GM21717 (cell line): ENCODE data around the gene MRPL11.

Experiments used
- ATAC-seq: cut with Tn5 transposase; IDR thresholded peaks from one replicate; pipeline ENCODE4 v1.9.1; 2021; ENCODE audit warnings: mild to moderate bottlenecking, moderate library complexity; ENCODE audit not compliant: unreplicated experiment

Gene MRPL11

DNA sequence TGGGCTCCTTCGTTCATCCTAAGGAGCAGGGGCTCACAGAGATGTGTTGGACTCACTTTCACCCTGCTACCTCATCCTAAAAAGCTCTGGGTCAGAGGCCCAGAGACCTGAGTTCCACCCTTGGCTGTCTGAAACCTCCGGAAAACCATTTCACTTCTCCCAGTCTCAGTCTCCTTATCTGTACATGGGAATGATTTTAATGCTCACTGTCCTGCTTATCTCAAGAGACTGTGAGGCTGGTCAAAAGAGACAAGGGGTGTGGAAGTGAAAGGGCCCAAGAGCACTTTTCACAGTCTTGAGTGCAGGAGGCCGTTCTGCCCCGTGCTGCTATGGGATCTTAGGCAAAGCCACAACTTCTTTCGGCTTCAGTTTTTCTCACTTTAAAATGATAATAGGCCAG lies 31.0 kb downstream of the MRPL11 start:
- no peak for ATAC-seq

DNA sequence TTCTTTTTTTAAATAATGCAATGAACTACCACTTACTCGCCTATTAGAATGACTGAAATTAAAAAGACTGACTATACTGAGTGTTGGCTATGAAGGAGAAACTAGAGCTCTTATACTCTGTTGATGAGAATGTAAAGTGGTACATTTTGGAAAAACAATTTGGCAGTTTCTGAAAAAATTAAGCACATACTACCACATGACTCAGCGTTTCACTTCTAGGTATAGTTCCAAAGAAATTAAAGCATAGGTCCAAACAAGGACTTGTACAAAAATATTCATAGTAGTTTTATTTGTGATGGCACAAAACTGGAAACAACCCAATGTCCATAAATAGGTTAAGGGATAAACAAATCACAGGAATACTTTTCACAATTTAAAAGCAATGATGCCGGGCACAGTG lies 44.7 kb downstream of the MRPL11 start:
- no peak for ATAC-seq

DNA sequence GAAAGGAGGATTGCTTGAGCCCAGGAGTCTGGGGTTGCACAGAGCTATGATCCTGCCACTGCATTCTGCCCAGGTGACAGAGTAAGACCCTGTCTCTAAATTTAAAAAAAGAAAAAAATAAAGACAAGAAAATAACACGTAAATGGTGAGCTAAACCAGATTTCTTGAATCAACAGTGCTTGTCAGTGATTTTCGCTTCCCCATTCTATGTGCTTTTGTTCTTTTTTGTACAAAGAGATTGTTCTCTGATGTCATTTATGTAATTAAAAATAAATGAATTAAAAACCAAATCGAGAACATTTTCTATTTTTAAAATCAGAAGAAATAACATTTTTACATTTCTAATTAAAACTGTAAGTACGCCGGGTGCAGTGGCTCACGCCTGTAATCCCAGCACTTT lies 47.3 kb downstream of the MRPL11 start:
- ATAC-seq: no peak

DNA sequence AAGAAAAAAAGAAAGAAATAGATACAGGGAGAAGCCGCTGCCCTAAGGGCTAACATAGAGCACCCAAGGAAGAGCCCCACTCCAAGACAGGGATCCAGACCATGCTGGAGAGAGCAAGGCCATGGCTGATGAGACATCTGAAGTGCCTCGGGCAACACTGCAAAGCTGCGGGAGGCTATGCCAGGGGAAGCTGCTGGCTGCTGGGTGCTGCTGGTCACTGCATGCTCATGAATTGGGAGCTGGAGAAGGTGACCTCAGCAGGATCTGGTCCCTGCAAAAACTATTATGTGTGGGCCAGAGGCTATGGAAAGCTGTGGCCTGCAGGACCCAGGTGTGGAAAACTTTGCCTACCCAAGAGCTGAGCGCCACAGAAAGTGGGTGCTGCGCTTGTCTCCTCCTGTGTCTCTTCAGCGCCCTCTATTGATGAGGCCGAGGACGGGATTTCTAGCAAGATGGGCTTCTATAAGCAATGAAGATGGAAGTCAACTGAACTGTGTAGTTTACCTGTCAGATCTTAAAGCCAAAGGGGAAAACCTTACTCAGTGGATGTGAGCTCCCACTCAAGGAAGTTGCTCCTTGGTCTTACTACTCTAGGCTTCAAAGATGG lies 49.8 kb downstream of the MRPL11 start:
- ATAC-seq: no peak

DNA sequence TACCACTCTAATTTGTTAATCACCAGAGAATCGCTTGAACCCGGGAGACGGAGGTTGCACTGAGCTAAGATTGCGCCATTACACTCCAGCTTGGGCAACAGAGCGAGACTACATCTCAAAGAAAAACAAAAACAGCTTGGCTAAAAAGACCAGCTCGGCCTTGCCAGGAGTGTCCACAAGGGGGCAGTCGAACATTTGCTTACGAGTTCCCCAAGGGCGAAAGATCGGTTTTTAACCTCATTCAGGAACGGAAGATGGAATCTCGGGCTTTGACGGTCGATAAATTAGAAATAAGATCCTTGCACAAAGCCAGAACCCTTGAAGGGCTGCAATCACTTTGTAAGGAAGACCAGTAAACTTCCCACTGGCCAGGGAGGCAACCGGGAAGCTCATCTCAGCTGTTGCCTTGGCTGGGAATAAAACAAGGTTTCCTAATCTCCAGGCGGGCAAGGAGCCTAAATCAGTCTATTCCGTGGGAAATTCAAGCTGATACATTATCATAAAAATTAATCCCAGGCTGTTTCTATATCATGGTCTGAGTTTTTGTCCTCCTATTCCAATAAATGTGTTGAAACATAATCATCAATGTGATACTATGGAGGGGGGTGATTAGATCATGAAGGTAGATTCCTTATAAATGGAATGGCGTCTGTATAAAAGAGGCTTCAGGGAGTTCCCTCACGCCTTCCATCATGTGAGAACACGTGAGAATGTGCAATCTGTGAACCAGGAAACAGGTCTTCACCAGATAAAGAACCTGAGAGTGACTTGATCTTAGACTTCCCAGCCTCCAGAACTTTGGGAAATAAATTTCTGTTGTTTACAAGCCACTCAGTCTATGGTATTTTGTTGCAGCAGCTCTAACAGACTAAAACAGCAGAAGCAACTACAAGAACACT lies 52.2 kb downstream of the MRPL11 start:
- ATAC-seq: no peak
